Fibroblast of villous mesenchyme (primary cell): ENCODE results near the gene CORIN. TPM values are rescaled to one million over a fixed set of nuclear protein-coding genes. Genes with fewer than 3 reads are reported as not detected.

ENCODE experiments used
- DNase-seq: peaks from one replicate; pipeline ENCODE4 v3.0.0-alpha.2; 2010; ENCODE audit warnings: low read depth
- H3K4me3 ChIP-seq: 2 replicates; pipeline ENCODE4 v1.5.1; 2011; ENCODE audit warnings: low read depth, mild to moderate bottlenecking, low read length
- CTCF ChIP-seq: IDR thresholded peaks from 2 replicates; pipeline ENCODE4 v1.5.1; 2012; ENCODE audit warnings: low read depth, mild to moderate bottlenecking, low read length; ENCODE audit not compliant: insufficient read depth
- total RNA-seq: library from RNA; depleted of rRNA; stranded (reverse); fragments of >200 nt; gene quantifications from 2 replicates; pipeline ENCODE4 v1.2.3, GENCODE V29; 2012

Gene CORIN
- total RNA-seq, 1 donor, result 5.6 TPM

- no peak overlapping the region for H3K4me3 ChIP-seq
- no peak for TF ChIP-seq CTCF
Observed at GRCh38 chr4:47731182-47731581, 106.7 kb downstream of the CORIN start.

GRCh38 chr4:47729131-47729680, 108.7 kb downstream of the CORIN start:
- no peak for DNase-seq
- H3K4me3 ChIP-seq, result no peak overlapping the region
- TF ChIP-seq CTCF, result no peak

More at GRCh38 chr4:47731182-47731581, 106.7 kb downstream of the CORIN start:
- DNase-seq, result no peak

- DNase-seq, result no peak
- no peak for TF ChIP-seq CTCF
- H3K4me3 ChIP-seq, result no peak overlapping the region
Observed at GRCh38 chr4:47721892-47722575, 115.8 kb downstream of the CORIN start.

GRCh38 chr4:47721485-47721884, 116.4 kb downstream of the CORIN start:
- no peak overlapping the region for H3K4me3 ChIP-seq
- no peak for TF ChIP-seq CTCF
- no peak for DNase-seq

- no peak for DNase-seq
- H3K4me3 ChIP-seq, result no peak overlapping the region
- TF ChIP-seq CTCF, result no peak
Observed at GRCh38 chr4:47720787-47721186, 117.1 kb downstream of the CORIN start.

GRCh38 chr4:47719576-47719975, 118.3 kb downstream of the CORIN start:
- TF ChIP-seq CTCF, result no peak
- H3K4me3 ChIP-seq, result no peak overlapping the region
- no peak for DNase-seq
